Ammon's horn (tissue), 1 donor: ENCODE data around the gene MKS1.

Source experiments
- DNase-seq: peaks from one replicate; pipeline ENCODE4 v3.0.0-alpha.2; 2016; ENCODE audit warnings: low spot score

The MKS1 gene

GRCh38 chr17:58161566-58161965, 57.5 kb downstream of the MKS1 start:
- DNase-seq: no peak

GRCh38 chr17:58158181-58158580, 60.9 kb downstream of the MKS1 start:
- DNase-seq: no peak

- peak; percentile 17 for DNase-seq
These were observed 61.9 kb downstream of the MKS1 start for GRCh38 chr17:58156839-58157803.
